Central memory CD4-positive, alpha-beta T cell (primary cell): ENCODE data around the gene C1QL4.

Source experiments
- DNase-seq: peaks from one replicate; pipeline ENCODE4 v3.0.0; 2022

C1QL4 gene

GRCh38 chr12:49347311-49348193 is 10.6 kb upstream of the C1QL4 start:
- DNase-seq = peak; percentile 70

- DNase-seq = no peak
These were observed 9.8 kb upstream of the C1QL4 start, which contains the start of gene DNAJC22 for GRCh38 chr12:49346659-49347310. TSS of gene DNAJC22 (plus strand) at chr12:49346888. CDS start at chr12:49348873, 1,985 bp downstream.

- DNase-seq = no peak
These were observed 9.1 kb upstream of the C1QL4 start for GRCh38 chr12:49345825-49346658.

GRCh38 chr12:49345051-49345824 is 8.2 kb upstream of the C1QL4 start:
- no peak for DNase-seq

- no peak for DNase-seq
These were observed 7.6 kb upstream of the C1QL4 start for GRCh38 chr12:49344486-49345050.

GRCh38 chr12:49342914-49343731 is 6.1 kb upstream of the C1QL4 start:
- DNase-seq = no peak

GRCh38 chr12:49342066-49342913 is 5.3 kb upstream of the C1QL4 start:
- peak; percentile 57 for DNase-seq

GRCh38 chr12:49341777-49342065 is 4.7 kb upstream of the C1QL4 start:
- DNase-seq = no peak

- no peak for DNase-seq
These were observed 4.2 kb upstream of the C1QL4 start for GRCh38 chr12:49340971-49341776.

- DNase-seq = no peak
These were observed 3.3 kb upstream of the C1QL4 start for GRCh38 chr12:49340095-49340870.

- DNase-seq = no peak
These were observed 2.5 kb upstream of the C1QL4 start for GRCh38 chr12:49339464-49339861.

- no peak for DNase-seq
These were observed 2.0 kb upstream of the C1QL4 start for GRCh38 chr12:49338830-49339463.

- no peak for DNase-seq
These were observed 888 bp downstream of the C1QL4 start for GRCh38 chr12:49335955-49336644.

GRCh38 chr12:49335118-49335954 is 1.7 kb downstream of the C1QL4 start:
- no peak for DNase-seq

GRCh38 chr12:49334681-49335080 is 2.3 kb downstream of the C1QL4 start:
- DNase-seq = no peak

GRCh38 chr12:49334226-49334625 is 2.8 kb downstream of the C1QL4 start:
- no peak for DNase-seq
